NCI-H2227 (cell line): ENCODE measurements around the gene RBKS.
"Not testable (repeated sequence)": the region's sequence is repeated elsewhere in the genome, so short reads cannot be mapped to it uniquely, and the experiment has no call there.

ENCODE experiments used
- DNase-seq: peaks from one replicate; lab custom pipeline; 2025; ENCODE audit not compliant: unreplicated experiment; lab: John Stamatoyannopoulos, UW

RBKS gene

GRCh38 chr2:27771202-27771547, 119.0 kb downstream of the RBKS start:
- DNase-seq, result no peak

GRCh38 chr2:27766287-27766661, 123.9 kb downstream of the RBKS start:
- no peak for DNase-seq

- DNase-seq, result peak; percentile 69
Measured at GRCh38 chr2:27765621-27766286, 124.4 kb downstream of the RBKS start.

GRCh38 chr2:27764526-27764925, 125.7 kb downstream of the RBKS start:
- not testable (repeated sequence) for DNase-seq

GRCh38 chr2:27763907-27764267, 126.3 kb downstream of the RBKS start:
- no peak for DNase-seq

- no peak for DNase-seq
Measured at GRCh38 chr2:27762951-27763906, 127.0 kb downstream of the RBKS start.

- DNase-seq, result no peak
Measured at GRCh38 chr2:27756544-27757498, 133.4 kb downstream of the RBKS start.

GRCh38 chr2:27756091-27756490, 134.1 kb downstream of the RBKS start:
- no peak for DNase-seq

- no peak for DNase-seq
Measured at GRCh38 chr2:27754831-27755230, 135.4 kb downstream of the RBKS start.

- peak; percentile 26 for DNase-seq
Measured at GRCh38 chr2:27754138-27754588, 136.0 kb downstream of the RBKS start.

GRCh38 chr2:27752551-27753237, 137.5 kb downstream of the RBKS start:
- DNase-seq, result peak; percentile 29

GRCh38 chr2:27751377-27751776, 138.8 kb downstream of the RBKS start:
- no peak for DNase-seq

GRCh38 chr2:27748803-27749554, 141.2 kb downstream of the RBKS start:
- not testable (repeated sequence) for DNase-seq

- no peak for DNase-seq
Measured at GRCh38 chr2:27747827-27748352, 142.3 kb downstream of the RBKS start.

- DNase-seq, result no peak
Measured at GRCh38 chr2:27746325-27746724, 143.9 kb downstream of the RBKS start.

- DNase-seq, result not testable (repeated sequence)
Measured at GRCh38 chr2:27745494-27745893, 144.7 kb downstream of the RBKS start.

- no peak for DNase-seq
Measured at GRCh38 chr2:27742571-27742970, 147.6 kb downstream of the RBKS start.

GRCh38 chr2:27741673-27742072, 148.5 kb downstream of the RBKS start:
- DNase-seq, result no peak

GRCh38 chr2:27739058-27739373, 151.2 kb downstream of the RBKS start:
- no peak for DNase-seq
